Large intestine (tissue), 3 donors: ENCODE results near the gene HES7. TPM values are rescaled to one million over a fixed set of nuclear protein-coding genes. Genes with fewer than 3 reads are reported as not detected.

Experiments
- DNase-seq, 2 donors: peaks; one replicate each; pipeline versions ENCODE4 v3.0.0 to v3.0.0-alpha.2; 2013
- H3K27ac ChIP-seq: one replicate; pipeline ENCODE4 v1.5.1; 2013; ENCODE audit warnings: low read length
- H3K27me3 ChIP-seq: 2 replicates; pipeline ENCODE4 v1.6.1; 2013; ENCODE audit warnings: low read length; ENCODE audit not compliant: control insufficient read depth, insufficient read depth
- H3K36me3 ChIP-seq: 2 replicates; pipeline ENCODE4 v1.6.1; 2013; ENCODE audit warnings: low read length; ENCODE audit not compliant: control insufficient read depth, insufficient read depth
- H3K4me1 ChIP-seq: one replicate; pipeline ENCODE4 v1.6.1; 2013; ENCODE audit warnings: low read length; ENCODE audit not compliant: control insufficient read depth, insufficient read depth
- H3K4me3 ChIP-seq: one replicate; pipeline ENCODE4 v1.5.1; 2013; ENCODE audit warnings: low read length
- H3K9me3 ChIP-seq: one replicate; pipeline ENCODE4 v1.6.1; 2013; ENCODE audit warnings: mild to moderate bottlenecking, low read depth, low read length, moderate library complexity; ENCODE audit not compliant: control insufficient read depth
- WGBS: methylation state at CpG from one replicate; pipeline ENCODE4 v1.1.5; 2013; ENCODE audit warnings: low lambda C conversion rate; ENCODE audit not compliant: insufficient coverage; 5-methylcytosine and 5-hydroxymethylcytosine counted together
- polyA plus RNA-seq: library from polyadenylated mRNA; unstranded; fragments of 120-200 nt; gene quantifications from one replicate; pipeline ENCODE4 v1.2.1, GENCODE V29; 2013

Gene HES7
- polyA plus RNA-seq, 1 donor, result 0.16 TPM

DNA sequence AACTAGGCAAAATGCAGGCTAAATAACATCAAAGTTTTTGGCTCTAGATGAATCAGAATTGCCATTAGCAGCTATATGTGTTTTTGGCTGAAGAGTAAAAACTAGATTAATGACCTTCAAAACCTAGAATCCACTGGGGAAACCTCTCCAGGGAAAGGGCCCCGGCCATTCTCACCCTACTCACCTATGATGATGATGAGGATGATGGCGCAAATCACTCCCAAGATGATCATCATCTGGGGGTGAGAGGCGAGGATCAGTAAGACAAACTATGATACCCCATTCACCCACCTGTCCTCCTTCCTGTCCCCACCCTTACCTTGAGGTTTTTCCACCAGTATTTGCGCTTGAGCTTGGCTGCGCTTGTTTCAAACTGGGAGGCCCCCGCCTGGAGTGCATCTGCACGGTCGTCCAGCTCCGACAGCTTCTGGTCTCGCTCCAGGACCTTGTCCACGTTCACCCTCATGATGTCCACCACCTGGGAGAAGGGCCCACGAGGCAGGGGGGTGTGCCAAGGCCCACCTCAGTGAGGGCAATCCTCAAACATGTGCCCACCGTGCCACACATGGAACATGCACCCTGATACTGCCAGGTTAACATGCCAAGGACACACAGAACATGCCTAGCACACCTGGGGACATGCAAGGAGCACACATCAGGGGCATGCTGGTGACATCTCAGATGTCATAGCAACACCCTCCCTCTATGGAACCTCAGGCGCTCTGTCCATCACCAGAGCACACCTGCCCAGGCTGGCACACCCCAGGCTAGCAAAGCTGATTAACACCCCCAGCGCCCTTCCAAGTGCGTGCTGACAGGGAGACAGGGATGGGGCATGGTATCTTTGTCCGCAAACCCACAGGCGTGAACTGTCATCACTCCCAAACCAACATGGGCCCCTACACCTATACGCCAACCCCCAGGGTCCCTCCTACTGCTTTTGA lies 37.7 kb upstream of the HES7 start:
- Histone ChIP-seq H3K36me3 (peaks cover 20% of the 10 kb centered on the region), H3K27ac (peak overlapping the region; percentile 73), H3K9me3 (no peaks in the 10 kb centered on the region), H3K27me3 (no peaks in the 10 kb centered on the region), H3K4me1 (peaks cover 42% of the 10 kb centered on the region), H3K4me3 (peak overlapping the region; percentile 96)
- no CpG with 5 or more reads among the region's 19 CpGs for WGBS
- no peak for DNase-seq

DNA sequence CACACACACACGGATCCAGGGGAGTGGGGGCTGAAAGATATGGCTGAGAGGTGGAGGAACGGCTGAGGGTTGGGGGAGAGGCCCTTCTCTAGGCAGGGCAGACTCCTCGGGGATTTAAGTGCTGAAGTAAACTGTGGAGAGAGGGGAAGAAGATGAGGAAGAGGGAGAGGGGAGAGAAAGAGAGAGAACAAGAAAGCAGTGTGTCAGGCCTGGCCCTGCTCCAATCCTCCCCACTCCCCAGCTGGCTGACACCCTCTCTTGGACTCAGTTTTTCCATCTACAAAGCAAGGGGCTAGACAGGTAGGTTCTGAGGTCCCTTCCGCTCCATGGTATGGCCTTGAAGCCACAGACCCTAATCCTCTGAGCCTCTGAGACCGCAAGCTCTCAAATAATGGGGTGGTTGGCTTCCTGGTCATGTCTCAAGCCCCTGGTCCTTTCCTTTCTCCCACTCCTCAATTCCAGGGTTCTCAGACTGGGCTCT lies 36.9 kb upstream of the HES7 start:
- Histone ChIP-seq H3K4me1 (peaks cover 44% of the 10 kb centered on the region), H3K9me3 (no peaks in the 10 kb centered on the region), H3K36me3 (peaks cover 20% of the 10 kb centered on the region), H3K27me3 (no peaks in the 10 kb centered on the region), H3K4me3 (no peak overlapping the region), H3K27ac (peak overlapping the region; percentile 9)
- DNase-seq, result no peak
- no CpG with 5 or more reads among the region's 5 CpGs for WGBS

DNA sequence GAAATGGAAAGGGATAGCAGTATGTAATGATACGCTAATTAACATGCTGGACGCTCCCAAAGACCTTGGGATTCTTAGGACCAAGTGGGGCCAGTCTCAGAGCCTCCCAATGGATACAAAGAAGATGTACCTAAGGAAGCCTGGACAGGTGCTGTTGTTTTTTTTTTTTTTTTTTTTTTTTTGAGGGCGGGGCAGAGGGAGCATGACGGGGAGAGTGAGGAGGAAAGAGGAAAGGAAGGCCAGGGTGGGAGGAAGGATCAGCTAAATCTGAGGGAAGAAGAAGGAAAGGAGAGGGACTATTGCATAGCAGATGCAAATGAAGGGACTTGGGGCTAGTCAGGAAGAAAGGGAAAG lies 36.3 kb upstream of the HES7 start:
- peak in 1 of 2 donors; percentile 1 for DNase-seq
- no peak overlapping the region for H3K27ac ChIP-seq
- no peaks in the 10 kb centered on the region for H3K27me3 ChIP-seq

DNA sequence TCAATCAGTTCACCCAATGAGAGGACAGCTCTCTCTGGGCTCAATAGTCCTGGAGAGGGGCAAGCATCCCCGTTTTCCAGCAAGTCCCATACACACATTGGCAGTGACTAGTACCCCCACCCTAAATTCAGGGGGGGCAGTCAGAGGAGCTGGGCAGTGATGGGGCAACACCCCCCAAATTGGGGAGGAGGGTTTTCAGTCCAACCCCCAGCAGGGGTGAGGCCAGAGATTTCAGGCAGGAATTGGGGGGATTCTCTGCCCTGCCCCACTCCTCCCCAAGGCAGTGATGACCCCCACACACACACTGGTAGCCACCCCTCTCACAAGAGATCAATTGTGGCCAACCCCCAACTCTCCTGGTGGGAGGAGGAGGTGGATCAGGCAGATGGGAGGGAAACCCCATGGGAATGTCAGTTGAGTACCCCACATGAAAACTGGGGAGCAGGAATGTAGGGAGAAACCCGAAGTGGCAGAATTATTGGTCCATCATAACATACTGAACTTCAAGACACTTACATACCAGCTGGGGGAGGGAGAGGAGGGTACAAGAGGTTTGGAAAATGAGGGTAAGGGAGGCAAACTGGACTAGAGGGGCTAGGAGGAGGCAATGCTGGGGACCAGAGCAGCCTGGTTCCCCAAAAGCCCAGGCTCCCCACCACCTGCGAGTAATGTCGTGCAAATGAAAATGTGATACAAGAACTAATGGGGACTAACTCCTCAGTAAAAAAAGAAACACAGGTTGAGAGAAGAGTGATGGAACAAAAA lies 35.7 kb upstream of the HES7 start:
- H3K4me3 ChIP-seq, result no peak overlapping the region
- no peaks in the 10 kb centered on the region for H3K27me3 ChIP-seq
- H3K36me3 ChIP-seq, result peaks cover 20% of the 10 kb centered on the region
- H3K4me1 ChIP-seq, result peaks cover 52% of the 10 kb centered on the region
- no peak overlapping the region for H3K27ac ChIP-seq
- DNase-seq, result no peak
- WGBS, result no CpG with 5 or more reads among the region's 4 CpGs
- H3K9me3 ChIP-seq, result no peaks in the 10 kb centered on the region

More for the DNA sequence above, 36.3 kb upstream of the HES7 start:
- H3K4me3 ChIP-seq, result no peak overlapping the region
- H3K9me3 ChIP-seq, result no peaks in the 10 kb centered on the region
- H3K4me1 ChIP-seq, result peaks cover 50% of the 10 kb centered on the region
- 75% methylated on average over 3 of the region's 4 CpGs for WGBS
- peaks cover 20% of the 10 kb centered on the region for H3K36me3 ChIP-seq

DNA sequence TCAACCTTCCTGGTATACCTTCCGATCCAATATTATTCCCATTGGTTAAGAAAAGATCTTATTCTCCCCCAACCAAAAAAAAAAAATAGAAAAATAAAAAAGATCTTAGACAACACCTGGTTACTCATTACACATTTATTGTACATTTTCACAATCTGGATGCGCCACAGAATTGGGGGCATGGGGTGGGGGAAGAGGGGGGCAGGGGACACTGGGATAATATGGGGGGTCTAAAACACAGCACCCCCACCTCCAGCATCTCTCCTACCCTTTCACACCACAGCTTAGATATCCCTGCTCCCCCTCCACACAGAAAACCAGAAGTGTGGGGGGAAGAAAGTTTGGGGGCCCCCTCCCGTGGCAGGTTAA lies 35.1 kb upstream of the HES7 start:
- peak overlapping the region; percentile 76 for H3K27ac ChIP-seq
- WGBS, result 0% methylated on average over 1 of the region's 3 CpGs
- peaks cover 20% of the 10 kb centered on the region for H3K36me3 ChIP-seq
- peaks cover 52% of the 10 kb centered on the region for H3K4me1 ChIP-seq
- no peaks in the 10 kb centered on the region for H3K9me3 ChIP-seq
- no peaks in the 10 kb centered on the region for H3K27me3 ChIP-seq
- H3K4me3 ChIP-seq, result no peak overlapping the region
- no peak for DNase-seq

DNA sequence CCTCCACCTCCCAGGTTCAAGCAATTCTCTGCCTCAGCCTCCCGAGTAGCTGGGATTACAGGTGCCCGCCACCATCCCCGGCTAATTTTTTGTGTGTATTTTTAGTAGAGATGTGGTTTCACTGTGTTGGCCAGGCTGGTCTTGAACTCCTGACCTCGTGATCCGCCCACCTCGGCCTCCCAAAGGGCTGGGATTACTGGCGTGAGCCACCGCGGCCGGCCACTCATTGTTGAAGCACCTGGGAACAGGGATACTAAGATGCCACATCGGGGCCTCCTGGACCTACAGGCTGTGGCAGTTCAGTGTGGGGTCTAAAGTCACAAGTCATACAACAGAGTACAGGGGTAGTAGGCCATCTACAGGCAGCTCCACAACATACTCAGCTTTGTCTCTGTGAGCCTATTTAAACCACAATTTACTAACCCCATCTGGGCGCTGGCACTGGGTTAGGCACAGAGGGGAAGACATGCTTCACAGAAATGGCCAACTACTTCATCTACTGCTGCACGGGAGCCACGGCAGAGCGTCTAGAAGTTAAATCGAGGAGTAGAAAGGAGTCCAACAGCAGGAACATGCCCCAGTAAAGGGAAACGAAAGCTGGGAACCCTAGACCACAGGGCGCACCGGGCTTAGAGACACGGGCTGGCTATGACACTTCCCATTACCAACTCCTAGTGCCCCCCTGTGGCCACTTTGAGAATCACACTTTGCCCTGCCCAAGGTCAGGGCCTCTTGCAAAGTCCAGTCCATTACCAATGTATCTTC lies 34.5 kb upstream of the HES7 start:
- H3K4me3 ChIP-seq, result no peak overlapping the region
- H3K4me1 ChIP-seq, result peaks cover 51% of the 10 kb centered on the region
- H3K27ac ChIP-seq, result peak overlapping the region; percentile 76
- WGBS, result no CpG with 5 or more reads among the region's 20 CpGs
- H3K36me3 ChIP-seq, result peaks cover 20% of the 10 kb centered on the region
- no peaks in the 10 kb centered on the region for H3K27me3 ChIP-seq
- H3K9me3 ChIP-seq, result no peaks in the 10 kb centered on the region
- peak; percentile 94 to 96 for DNase-seq

DNA sequence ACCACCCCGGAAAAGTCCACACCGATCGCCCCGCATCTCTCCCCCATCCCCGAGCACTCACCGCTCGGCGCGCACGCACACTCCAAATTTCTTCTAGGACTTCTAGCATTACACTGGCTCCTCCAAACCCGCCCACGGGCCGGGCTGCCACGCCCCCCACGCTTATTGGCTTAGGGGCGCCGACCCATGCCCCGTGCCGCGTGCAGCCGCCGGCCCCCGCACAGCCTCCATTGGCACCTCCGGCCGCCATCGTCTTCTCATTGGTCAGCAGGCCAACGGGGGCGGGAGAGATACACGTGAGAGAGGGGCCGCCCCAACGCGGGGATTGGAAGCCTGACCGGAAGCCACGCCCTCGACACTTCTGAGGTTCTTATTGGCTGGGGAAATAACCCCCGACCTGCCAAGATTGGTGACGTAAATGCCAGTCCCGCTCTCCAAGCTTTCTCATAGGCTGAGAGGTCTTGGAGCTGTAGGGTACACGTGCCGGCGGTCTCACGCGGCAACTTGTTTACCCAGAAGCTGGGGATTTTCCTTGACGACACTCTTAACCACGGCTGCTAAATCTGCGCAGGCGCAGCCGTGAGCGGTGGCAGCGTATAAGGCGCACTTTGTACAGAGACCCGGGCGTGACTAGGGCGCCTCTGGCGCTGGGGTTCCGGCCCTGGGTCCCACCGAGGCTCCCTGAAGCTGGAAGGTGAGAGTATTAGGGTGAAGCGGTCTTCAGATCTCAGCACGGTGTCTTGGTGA lies 32.5 kb upstream of the HES7 start:
- peak; percentile 100 for DNase-seq
- H3K4me1 ChIP-seq, result peaks cover 60% of the 10 kb centered on the region
- H3K9me3 ChIP-seq, result no peaks in the 10 kb centered on the region
- H3K27me3 ChIP-seq, result no peaks in the 10 kb centered on the region
- H3K36me3 ChIP-seq, result peaks cover 18% of the 10 kb centered on the region
- no CpG with 5 or more reads among the region's 59 CpGs for WGBS
- H3K27ac ChIP-seq, result peak overlapping the region; percentile 96
- peak overlapping the region; percentile 79 for H3K4me3 ChIP-seq

DNA sequence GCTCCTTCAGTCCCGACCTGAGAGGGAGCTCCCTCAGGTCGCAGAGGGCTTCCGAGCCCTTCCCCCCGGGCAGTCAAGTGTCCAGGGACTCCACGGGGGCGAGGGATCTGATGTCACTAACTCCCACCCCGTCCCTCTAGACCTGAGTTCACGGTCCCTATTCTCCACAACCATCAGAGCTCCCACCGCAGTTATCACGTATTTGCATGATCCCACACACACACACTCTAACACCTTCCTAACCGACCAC lies 32.0 kb upstream of the HES7 start:
- Histone ChIP-seq H3K27me3 (no peaks in the 10 kb centered on the region), H3K9me3 (no peaks in the 10 kb centered on the region), H3K4me3 (peak overlapping the region; percentile 79), H3K27ac (peak overlapping the region; percentile 89), H3K4me1 (peaks cover 58% of the 10 kb centered on the region), H3K36me3 (peaks cover 14% of the 10 kb centered on the region)
- DNase-seq, result no peak
- WGBS, result no CpG with 5 or more reads among the region's 11 CpGs

DNA sequence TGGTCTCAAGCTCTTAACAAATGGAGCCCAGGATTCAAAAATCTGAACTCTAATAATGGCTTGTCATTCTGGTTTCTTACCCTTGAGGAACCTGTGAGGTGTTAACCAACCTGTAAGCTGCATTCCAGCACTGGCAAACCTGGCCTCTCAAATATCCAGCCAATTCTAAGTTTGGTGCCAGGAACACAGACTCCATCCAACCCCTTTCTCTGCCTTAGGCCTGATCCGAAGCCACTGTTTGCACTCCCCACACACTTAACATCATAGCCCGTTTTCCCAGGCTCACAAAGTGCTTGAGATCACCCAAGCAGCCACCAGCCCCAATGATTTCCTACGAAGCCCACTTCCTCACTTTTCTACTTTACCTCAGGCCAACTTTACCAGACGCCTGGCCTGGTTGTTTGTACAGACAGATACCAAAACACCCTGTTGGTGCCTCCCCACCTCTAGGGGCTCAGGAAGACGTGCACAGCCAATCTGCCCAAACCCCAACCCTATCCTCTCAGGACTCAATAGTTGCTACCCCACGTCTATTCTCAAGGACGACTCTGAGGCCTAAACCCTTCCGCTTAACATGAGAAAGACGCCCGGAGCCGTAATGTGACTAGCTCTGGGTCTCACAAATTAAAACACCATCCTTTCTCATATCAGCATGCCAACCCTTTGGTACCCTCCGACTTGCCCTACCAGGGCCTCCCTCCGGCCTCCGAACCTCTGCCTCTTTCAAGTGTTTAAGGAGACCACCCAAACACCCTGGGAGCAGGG lies 31.5 kb upstream of the HES7 start:
- H3K36me3 ChIP-seq, result peaks cover 10% of the 10 kb centered on the region
- no peaks in the 10 kb centered on the region for H3K9me3 ChIP-seq
- no peaks in the 10 kb centered on the region for H3K27me3 ChIP-seq
- WGBS, result no CpG with 5 or more reads among the region's 14 CpGs
- H3K27ac ChIP-seq, result peak overlapping the region; percentile 89
- peak overlapping the region; percentile 79 for H3K4me3 ChIP-seq
- peak in 1 of 2 donors; percentile 36 for DNase-seq
- H3K4me1 ChIP-seq, result peaks cover 59% of the 10 kb centered on the region
